CD4-positive, alpha-beta T cell treated with Interleukin-2 at 100 ng/mL for 4 hours (primary cell): ENCODE data around the gene GTF3C2.
A peak's percentile ranks its signal among the peaks of the same experiment; 100 is the strongest.
"Not testable (repeated sequence)": the region's sequence is repeated elsewhere in the genome, so short reads cannot be mapped to it uniquely, and the experiment has no call there.

Experiments
- DNase-seq: peaks from one replicate; pipeline ENCODE4 v3.0.0-alpha.2; 2020; ENCODE audit warnings: low spot score

The GTF3C2 gene

GRCh38 chr2:27373567-27373966 lies 17.0 kb upstream of the GTF3C2 start:
- no peak for DNase-seq

- DNase-seq: no peak
Observed at GRCh38 chr2:27372937-27373336, 16.4 kb upstream of the GTF3C2 start.

DNA sequence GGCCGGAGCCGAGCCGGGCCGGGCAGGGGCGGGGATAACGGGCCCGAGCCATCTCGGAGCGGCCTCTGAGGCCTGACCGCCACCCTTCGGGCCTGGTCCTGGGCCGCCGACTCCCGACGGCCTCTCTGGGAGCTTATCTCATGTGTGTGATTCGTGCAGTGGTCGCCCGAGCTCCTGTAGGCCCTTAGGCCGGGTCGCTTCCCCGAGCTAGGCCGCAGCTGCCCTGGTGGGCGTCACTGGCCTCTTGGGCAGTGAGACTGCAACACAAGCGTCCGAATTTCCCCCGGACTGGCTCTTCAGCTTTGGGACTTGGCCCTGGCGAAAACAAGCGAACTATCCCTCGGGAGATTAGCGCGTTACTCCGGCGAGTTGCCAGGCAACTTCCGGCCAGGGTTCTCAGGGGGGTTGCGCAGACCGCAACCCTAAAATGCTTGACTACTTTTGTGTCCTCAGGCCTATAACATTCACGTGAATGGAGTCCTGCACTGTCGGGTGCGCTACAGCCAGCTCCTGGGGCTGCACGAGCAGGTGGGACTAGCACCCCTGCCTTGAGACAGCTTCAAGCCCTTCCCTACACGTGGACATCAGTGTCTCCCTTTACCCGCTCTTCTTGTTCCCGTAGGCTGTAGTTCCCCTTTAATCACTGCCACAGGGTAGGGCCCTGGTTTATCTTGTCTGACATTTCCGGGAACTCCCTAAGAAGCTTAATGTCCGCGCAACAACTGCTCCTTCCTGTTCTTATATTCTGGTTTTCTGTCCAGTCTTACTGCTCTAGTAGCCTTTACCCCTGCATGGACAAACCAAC lies 14.5 kb upstream of the GTF3C2 start:
- DNase-seq: no peak

- DNase-seq: peak; percentile 100
Observed at GRCh38 chr2:27370026-27370815, 13.7 kb upstream of the GTF3C2 start, which contains the start of the genes EIF2B4 and SNX17. Gene EIF2B4 (minus strand): TSS chr2:27370338. CDS start chr2:27370314, 24 bp downstream. Gene SNX17 (plus strand): TSS chr2:27370616. CDS start chr2:27370744, 128 bp downstream.

DNA sequence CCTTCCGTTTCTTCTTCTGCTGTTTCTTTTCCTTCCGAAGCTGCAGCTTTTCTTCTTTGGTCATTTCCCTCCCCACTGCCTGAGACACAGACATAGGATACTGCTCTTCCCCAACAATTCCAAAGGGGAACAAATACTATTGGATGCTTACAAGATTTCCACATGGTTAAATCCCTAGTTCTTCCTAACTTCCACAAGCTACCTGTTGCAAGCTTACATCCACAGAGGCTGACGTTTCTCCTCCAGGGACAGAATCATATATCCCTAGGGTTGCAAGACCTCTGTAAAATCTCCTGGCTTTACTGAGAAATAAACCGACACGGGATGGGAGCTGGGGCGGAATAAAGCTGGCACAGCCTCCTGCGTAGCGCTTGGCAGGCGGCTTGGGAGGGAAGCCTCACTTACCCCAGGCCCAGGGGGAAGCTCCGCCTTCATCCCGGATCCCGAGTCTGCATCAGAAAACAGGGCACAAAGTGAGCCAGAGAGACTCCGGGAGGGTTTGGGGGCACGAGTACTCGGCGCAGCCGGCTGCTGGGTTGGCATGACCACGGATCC lies 13.0 kb upstream of the GTF3C2 start:
- no peak for DNase-seq

GRCh38 chr2:27363933-27364332 lies 7.4 kb upstream of the GTF3C2 start:
- DNase-seq: no peak

DNA sequence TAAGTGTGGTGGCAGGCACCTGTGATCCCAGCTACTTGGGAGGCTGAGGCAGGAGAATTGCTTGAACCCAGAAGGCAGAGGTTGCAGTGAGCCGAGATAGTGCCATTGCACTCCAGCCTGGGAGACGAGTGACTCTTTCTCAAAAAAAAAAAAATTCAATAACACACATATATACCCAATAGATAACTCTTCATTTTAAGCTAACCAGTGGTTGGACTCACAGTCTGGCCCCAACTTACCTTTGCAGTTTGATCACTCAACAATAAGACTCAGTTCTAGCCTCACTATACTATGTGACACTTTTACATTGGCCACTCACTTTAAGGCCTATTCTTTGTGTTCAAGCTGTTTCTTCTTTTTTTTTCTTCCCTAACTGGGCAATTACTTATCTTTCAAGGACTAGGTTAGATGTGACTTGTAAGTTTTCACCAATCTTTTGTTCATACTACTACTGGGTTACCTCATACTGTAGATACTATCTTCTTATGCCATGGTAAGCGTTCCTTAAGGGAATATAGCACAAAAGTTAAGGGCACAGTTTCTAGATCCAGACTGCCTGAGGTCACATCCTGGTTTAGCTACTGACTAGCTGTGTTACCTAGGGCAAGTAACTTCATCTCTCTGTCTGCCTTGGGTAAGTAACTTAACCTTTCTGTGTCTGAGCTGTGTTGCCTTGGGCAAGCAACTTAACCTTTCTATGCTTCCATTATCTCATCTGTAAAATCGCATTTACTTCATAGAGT lies 6.3 kb upstream of the GTF3C2 start:
- DNase-seq: no peak

- no peak for DNase-seq
Observed at GRCh38 chr2:27356056-27356381, 545 bp downstream of the GTF3C2 start.

- DNase-seq: no peak
Observed at GRCh38 chr2:27354597-27354927, 2.0 kb downstream of the GTF3C2 start.

DNA sequence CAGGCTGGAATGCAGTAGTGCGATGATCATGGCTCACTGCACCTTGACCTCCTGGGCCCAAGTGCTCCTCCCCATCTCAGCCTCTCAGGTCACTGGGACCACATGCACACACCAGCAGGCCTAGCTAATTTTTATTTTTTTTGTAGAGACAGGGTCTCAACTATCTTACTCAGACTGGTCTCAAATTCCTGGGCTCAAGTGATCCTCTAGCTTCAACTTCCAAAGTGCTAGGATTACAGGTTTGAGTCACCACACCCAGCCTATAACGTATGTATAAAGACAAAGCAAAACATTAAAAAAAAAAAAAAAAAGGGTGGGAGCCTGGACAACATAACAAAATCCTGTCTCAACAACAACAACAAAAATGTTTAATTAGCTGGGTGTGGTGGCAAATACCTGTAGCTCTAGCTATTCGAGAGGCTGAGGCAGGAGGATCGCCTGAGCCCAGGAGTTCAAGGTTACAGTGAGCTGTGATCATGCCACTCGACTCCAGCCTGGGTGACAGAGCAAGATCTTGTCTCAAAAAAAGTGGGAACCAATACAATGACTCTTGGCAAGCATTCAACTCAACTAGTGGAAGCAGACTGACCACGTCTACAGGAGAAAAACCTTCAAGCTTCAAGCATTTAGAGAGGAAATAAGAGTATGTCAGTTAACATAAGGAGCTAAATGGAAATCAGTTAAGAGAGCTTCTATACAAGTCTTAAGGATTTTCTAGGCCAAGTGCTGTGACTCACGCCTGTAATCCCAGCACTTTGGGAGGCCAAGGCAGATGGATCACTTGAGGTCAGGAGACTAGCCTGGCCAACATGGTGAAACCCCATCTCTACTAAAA lies 2.6 kb downstream of the GTF3C2 start:
- DNase-seq: no peak

GRCh38 chr2:27353386-27353761 lies 3.2 kb downstream of the GTF3C2 start:
- DNase-seq: not testable (repeated sequence)

DNA sequence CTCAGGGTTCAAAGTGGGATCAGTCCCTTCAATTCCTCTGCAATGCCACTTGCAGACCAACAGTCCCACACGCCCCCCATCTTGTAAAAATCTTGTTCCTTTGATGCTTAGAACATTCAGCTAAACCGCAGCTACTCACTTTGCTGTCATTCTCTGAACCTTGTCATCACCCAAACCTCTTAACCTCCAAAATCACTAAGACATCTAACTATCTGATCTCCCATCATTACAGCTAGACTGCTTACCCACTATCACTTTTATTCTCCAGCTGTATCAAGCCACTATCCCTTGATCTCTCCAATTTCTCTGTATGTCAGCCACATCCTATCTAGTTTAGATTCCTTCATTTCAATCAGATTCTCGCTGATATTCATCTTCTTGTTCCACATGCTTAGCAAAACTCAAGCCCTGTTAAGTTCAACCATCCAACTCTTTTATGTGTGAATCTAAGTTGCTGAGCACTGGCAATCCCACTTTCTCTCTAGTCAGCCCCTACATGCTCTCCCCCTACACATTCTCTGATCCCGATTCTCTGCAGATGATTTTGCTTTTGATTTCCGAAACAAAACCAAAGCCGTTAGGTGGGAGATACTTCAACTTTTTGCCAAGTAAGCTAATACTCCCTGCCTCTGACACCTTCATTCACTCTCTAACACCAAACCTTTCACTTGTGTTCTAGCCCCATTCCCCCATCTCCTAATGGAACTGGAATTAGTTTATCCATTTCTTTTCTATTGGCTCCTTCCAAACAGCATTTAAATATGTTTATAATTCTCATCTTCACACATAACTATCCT lies 4.6 kb downstream of the GTF3C2 start:
- DNase-seq: peak; percentile 26

GRCh38 chr2:27350106-27350693 lies 6.4 kb downstream of the GTF3C2 start:
- no peak for DNase-seq

DNA sequence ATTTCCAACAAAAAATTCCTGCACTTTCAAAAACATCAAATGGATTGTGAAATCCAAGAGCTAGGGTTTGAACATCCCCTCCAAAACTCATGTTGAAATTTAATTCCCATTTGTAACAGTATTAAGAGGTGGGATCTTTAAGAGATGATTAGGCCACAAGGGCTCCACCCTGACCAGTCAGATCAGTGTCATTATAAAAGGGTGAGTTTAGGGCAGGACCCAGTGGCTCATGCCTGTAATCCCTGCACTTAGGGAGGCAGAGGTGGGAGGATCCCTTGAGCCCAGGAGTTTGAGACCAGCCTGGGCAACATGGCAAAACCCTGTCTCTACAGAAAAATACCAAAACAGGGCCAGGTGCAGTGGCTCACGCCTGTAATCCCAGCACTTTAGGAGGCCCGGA lies 8.9 kb downstream of the GTF3C2 start:
- no peak for DNase-seq

- no peak for DNase-seq
Observed at GRCh38 chr2:27336173-27336572, 20.4 kb downstream of the GTF3C2 start.

- DNase-seq: no peak
Observed at GRCh38 chr2:27335311-27335710, 21.3 kb downstream of the GTF3C2 start.

- DNase-seq: no peak
Observed at GRCh38 chr2:27324720-27325119, 31.8 kb downstream of the GTF3C2 start.

DNA sequence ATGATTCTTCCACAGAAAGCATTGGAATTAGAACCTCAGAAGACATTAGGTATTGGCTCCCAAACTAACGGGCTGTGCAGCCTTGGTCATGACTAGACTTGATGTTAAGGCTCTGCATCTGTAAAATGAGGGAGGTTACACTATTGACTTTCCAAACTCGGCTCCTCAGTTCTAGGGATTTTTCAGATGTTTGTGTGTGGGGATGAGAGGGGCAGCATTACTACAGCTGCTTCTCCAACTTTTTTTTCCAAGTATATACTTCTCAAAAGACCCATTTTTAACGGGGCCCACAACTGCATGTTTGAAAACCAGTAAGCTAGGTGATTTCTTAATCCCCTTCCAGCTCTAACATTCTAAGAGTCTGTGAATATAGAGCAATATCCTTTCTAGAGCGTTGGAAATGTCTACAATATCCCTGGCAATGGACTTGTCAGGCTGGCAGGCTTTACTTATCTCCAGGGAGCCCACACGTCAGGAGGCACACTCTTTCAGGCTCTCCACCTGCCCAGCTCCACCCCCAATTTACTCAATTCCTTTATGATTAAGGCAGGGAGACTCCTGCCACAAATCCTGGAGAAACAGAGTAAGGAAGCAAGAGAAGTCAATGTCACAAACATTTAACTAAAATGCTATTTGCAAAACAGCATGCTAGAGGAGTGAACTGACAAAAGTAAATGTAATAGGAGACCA lies 32.8 kb downstream of the GTF3C2 start:
- no peak for DNase-seq

DNA sequence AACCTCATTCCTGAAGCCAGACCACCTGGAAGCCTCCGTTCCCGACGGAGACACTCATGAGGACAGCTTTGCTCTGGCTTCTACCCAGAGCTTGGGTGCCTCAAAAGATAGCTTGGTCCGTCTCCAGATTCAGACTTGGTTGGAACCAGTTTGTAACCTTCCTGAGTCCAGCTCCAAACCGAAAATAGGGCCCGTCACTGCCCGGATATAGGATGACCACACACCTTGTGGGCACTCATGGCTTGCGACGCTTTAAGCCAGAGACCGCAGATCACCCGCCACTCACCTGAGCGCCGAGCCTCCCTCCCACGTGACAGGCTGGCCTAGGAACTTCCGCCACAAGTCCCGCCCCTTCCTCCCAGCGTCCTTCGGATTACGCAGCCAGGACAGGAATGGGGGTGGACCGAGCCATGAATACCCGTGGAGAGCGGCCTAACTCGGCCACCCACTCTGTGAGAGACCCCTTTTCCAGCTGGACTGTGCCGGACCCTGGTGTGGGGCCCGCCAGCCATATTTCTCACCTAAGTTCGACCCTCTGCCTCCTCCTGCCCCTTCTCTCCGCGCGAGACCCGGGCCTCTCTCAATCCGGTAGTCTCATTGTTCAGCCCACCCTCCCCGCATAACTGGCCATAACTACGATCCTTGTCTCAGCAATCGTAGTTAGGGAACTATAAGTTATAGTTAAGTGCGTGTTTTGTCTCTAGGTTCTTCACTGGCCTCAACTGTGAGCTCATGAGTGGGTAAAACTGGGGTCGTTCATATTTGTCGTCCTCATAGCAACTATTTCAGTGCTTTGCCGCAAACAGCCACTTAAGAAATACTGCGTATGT lies 33.6 kb downstream of the GTF3C2 start, which contains the start of gene MPV17:
TSS of gene MPV17 (minus strand) at position 332 of the 830 bp plus-strand sequence. CDS start 580 bp downstream, outside the sequence.
- DNase-seq: peak; percentile 86
